Keratinocyte (primary cell): ENCODE results near the gene SEC61A1.

Source experiments
- EZH2 ChIP-seq: IDR thresholded peaks from one replicate; pipeline ENCODE4 v1.6.1; 2012; ENCODE audit warnings: inconsistent platforms, mild to moderate bottlenecking, low read length, moderate library complexity
- TF ChIP-seq, protein P1 (sequence below), 3 experiments: IDR thresholded peaks in 1 of 3; conservative IDR thresholded peaks in 1 of 3; optimal IDR thresholded peaks in 1 of 3; 2 replicates in 2 of 3; 3 replicates in 1 of 3; pipeline versions ENCODE3 to v1.5.1; 2011; ENCODE audit warnings: low read length in 3 of 3, mild to moderate bottlenecking in 3 of 3, moderate library complexity in 2 of 3, control low read depth in 1 of 3, inconsistent platforms in 1 of 3; ENCODE audit not compliant: insufficient read depth in 2 of 3; ENCODE audit errors: extremely low read depth in 1 of 3

DNA sequence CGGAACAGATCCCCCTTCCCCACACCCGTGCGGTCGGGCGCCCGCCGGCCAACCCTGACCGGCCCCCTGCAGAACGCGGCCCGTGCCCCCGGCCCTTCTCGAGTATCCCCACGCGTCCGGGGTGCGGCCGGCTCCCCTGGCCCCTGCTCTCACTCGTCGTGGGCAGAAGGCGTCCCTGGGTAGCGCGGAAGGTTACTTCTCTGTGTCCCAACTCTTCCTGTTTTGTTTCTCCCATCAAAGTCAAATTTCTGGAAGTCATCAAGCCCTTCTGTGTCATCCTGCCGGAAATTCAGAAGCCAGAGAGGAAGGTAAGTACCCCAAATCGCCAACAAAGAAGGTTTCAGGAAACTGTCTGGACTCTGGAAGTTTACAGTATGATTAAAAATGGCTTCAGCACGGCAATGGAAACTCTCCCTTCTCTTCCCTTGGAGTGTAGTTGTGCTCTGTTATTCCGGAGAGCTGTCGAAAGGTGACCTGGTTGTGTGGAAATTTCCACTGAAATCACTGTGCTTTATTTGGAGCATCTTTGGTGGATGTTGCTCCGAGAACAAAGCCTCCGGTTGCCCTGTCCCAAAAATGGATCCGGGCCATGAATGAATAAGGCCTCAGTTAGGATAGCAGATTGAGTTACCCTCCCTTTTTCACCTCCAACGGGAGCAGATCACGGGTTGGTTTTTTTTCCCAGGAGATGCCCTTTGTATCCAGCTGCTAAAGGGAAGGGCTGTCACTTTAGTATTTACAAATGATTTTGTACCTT is 536 bp downstream of the SEC61A1 start:
- TF ChIP-seq, protein P1, sequence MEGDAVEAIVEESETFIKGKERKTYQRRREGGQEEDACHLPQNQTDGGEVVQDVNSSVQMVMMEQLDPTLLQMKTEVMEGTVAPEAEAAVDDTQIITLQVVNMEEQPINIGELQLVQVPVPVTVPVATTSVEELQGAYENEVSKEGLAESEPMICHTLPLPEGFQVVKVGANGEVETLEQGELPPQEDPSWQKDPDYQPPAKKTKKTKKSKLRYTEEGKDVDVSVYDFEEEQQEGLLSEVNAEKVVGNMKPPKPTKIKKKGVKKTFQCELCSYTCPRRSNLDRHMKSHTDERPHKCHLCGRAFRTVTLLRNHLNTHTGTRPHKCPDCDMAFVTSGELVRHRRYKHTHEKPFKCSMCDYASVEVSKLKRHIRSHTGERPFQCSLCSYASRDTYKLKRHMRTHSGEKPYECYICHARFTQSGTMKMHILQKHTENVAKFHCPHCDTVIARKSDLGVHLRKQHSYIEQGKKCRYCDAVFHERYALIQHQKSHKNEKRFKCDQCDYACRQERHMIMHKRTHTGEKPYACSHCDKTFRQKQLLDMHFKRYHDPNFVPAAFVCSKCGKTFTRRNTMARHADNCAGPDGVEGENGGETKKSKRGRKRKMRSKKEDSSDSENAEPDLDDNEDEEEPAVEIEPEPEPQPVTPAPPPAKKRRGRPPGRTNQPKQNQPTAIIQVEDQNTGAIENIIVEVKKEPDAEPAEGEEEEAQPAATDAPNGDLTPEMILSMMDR (optimal IDR thresholded peaks at IDR 0.05 in 1 of 3, IDR thresholded peaks at IDR 0.05 in 1 of 3, conservative IDR thresholded peaks at IDR 0.05 in 1 of 3; ENCODE audit: extremely low read depth in 1 of 3, insufficient read depth in 2 of 3, low read length in 3 of 3), result no peak
- TF ChIP-seq EZH2, result no peak
